Liver (tissue), 3 donors: Measurements from ENCODE around the gene EDA.

Source experiments
- SP1 ChIP-seq: IDR thresholded peaks from 2 replicates; pipeline ENCODE4 v1.6.1; 2018; ENCODE audit warnings: antibody characterized with exemption, mild to moderate bottlenecking
- TAF1 ChIP-seq: conservative IDR thresholded peaks from 2 replicates; pipeline ENCODE4 v1.6.1; 2016; ENCODE audit warnings: antibody characterized with exemption, mild to moderate bottlenecking
- TF ChIP-seq, protein P1 (sequence below): fragments of 150-350 bp; IDR thresholded peaks from 2 replicates; pipeline ENCODE4 v1.5.1; 2017; ENCODE audit warnings: improper control_type of control experiment, low read depth, low read length; ENCODE audit not compliant: missing input control
- TF ChIP-seq, protein P2 (sequence below): IDR thresholded peaks from 2 replicates; pipeline ENCODE4 v1.6.1; 2016; ENCODE audit warnings: antibody characterized with exemption, mild to moderate bottlenecking
- donor health status: healthy.
- donor health status: healthy.

DNA sequence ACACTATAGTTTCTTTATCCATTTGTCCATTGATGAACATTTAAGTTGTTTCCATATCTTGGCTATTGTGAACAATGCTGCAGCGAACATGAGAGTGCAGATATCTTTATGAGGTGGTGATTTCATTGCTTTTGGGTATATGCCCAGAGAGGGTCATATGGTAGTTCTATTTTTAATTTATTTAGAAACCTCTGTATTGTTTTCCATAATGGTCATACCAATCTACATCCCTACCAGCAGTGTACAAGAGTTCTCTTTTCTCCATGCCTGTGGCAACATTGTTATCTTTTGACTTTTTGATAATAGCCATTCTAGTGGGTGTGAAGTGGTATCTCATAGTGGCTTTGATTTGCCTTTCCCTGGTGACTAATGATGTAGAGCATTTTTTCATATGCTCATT is 48.8 kb downstream of the EDA start:
- TF ChIP-seq, protein P1, sequence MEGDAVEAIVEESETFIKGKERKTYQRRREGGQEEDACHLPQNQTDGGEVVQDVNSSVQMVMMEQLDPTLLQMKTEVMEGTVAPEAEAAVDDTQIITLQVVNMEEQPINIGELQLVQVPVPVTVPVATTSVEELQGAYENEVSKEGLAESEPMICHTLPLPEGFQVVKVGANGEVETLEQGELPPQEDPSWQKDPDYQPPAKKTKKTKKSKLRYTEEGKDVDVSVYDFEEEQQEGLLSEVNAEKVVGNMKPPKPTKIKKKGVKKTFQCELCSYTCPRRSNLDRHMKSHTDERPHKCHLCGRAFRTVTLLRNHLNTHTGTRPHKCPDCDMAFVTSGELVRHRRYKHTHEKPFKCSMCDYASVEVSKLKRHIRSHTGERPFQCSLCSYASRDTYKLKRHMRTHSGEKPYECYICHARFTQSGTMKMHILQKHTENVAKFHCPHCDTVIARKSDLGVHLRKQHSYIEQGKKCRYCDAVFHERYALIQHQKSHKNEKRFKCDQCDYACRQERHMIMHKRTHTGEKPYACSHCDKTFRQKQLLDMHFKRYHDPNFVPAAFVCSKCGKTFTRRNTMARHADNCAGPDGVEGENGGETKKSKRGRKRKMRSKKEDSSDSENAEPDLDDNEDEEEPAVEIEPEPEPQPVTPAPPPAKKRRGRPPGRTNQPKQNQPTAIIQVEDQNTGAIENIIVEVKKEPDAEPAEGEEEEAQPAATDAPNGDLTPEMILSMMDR = no peak
- TF ChIP-seq, protein P2, sequence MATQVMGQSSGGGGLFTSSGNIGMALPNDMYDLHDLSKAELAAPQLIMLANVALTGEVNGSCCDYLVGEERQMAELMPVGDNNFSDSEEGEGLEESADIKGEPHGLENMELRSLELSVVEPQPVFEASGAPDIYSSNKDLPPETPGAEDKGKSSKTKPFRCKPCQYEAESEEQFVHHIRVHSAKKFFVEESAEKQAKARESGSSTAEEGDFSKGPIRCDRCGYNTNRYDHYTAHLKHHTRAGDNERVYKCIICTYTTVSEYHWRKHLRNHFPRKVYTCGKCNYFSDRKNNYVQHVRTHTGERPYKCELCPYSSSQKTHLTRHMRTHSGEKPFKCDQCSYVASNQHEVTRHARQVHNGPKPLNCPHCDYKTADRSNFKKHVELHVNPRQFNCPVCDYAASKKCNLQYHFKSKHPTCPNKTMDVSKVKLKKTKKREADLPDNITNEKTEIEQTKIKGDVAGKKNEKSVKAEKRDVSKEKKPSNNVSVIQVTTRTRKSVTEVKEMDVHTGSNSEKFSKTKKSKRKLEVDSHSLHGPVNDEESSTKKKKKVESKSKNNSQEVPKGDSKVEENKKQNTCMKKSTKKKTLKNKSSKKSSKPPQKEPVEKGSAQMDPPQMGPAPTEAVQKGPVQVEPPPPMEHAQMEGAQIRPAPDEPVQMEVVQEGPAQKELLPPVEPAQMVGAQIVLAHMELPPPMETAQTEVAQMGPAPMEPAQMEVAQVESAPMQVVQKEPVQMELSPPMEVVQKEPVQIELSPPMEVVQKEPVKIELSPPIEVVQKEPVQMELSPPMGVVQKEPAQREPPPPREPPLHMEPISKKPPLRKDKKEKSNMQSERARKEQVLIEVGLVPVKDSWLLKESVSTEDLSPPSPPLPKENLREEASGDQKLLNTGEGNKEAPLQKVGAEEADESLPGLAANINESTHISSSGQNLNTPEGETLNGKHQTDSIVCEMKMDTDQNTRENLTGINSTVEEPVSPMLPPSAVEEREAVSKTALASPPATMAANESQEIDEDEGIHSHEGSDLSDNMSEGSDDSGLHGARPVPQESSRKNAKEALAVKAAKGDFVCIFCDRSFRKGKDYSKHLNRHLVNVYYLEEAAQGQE = no peak
- TF ChIP-seq SP1 = no peak
- no peak for TF ChIP-seq TAF1
